Epithelial cell of proximal tubule (primary cell): ENCODE data around the gene OR51I1. TPM values are rescaled to one million over a fixed set of nuclear protein-coding genes. Genes with fewer than 3 reads are reported as not detected.
A peak's percentile ranks its signal among the peaks of the same experiment; 100 is the strongest.

ENCODE experiments used
- DNase-seq: peaks from one replicate; pipeline ENCODE4 v3.0.0-alpha.2; 2011; ENCODE audit warnings: low read depth
- H3K4me3 ChIP-seq: 2 replicates; pipeline ENCODE4 v1.5.1; 2011; ENCODE audit warnings: low read depth, mild to moderate bottlenecking, low read length
- CTCF ChIP-seq: conservative IDR thresholded peaks from 2 replicates; pipeline ENCODE4 v1.5.1; 2012; ENCODE audit warnings: low read depth, mild to moderate bottlenecking, low read length
- total RNA-seq: library from RNA; depleted of rRNA; stranded (reverse); fragments of >200 nt; gene quantifications from 2 replicates; pipeline ENCODE4 v1.2.3, GENCODE V29; 2015

The OR51I1 gene
- total RNA-seq, 1 donor from 2014 or later = not detected

GRCh38 chr11:5476186-5476819 is 35.0 kb upstream of the OR51I1 start:
- peak; percentile 9 for DNase-seq
- H3K4me3 ChIP-seq = no peak overlapping the region
- TF ChIP-seq CTCF = peak; percentile 93

- no peak for TF ChIP-seq CTCF
- DNase-seq = no peak
Measured at GRCh38 chr11:5473921-5474320, 32.6 kb upstream of the OR51I1 start.

GRCh38 chr11:5467527-5467926 is 26.2 kb upstream of the OR51I1 start:
- no peak for DNase-seq

More at GRCh38 chr11:5473921-5474320, 32.6 kb upstream of the OR51I1 start:
- H3K4me3 ChIP-seq = no peak overlapping the region

GRCh38 chr11:5460983-5461621 is 19.8 kb upstream of the OR51I1 start:
- no peak for TF ChIP-seq CTCF
- DNase-seq = no peak
- H3K4me3 ChIP-seq = no peak overlapping the region

More at GRCh38 chr11:5467527-5467926, 26.2 kb upstream of the OR51I1 start:
- TF ChIP-seq CTCF = no peak
- no peak overlapping the region for H3K4me3 ChIP-seq

- H3K4me3 ChIP-seq = no peak overlapping the region
- DNase-seq = no peak
- no peak for TF ChIP-seq CTCF
Measured at GRCh38 chr11:5449432-5449831, 8.1 kb upstream of the OR51I1 start.

- no peak for DNase-seq
- no peak within 1 kb of the TSS for H3K4me3 ChIP-seq
Measured at GRCh38 chr11:5449023-5449422, 7.7 kb upstream of the OR51I1 start, which contains the start of gene OR51I2. Gene OR51I2 (plus strand): TSS chr11:5449323. CDS start chr11:5453489, 4,166 bp downstream.

More at GRCh38 chr11:5449023-5449422, 7.7 kb upstream of the OR51I1 start, which contains the start of gene OR51I2:
- TF ChIP-seq CTCF = no peak
